GM19099 (cell line): Measurements from ENCODE around the gene ECM1.

ENCODE experiments used
- POLR2A ChIP-seq: IDR thresholded peaks from 3 replicates; pipeline ENCODE4 v1.6.1; 2011; ENCODE audit warnings: low read depth; ENCODE audit not compliant: insufficient read length; ENCODE audit errors: extremely low read depth

The ECM1 gene

GRCh38 chr1:150487763-150488115, 20.2 kb upstream of the ECM1 start:
- no peak for TF ChIP-seq POLR2A

- TF ChIP-seq POLR2A = no peak
These were observed 14.7 kb upstream of the ECM1 start for GRCh38 chr1:150493175-150493574.

GRCh38 chr1:150498342-150498741, 9.6 kb upstream of the ECM1 start:
- TF ChIP-seq POLR2A = no peak

- TF ChIP-seq POLR2A = no peak
These were observed 2.5 kb upstream of the ECM1 start for GRCh38 chr1:150505431-150505830.

GRCh38 chr1:150508982-150509381, 1.1 kb downstream of the ECM1 start:
- TF ChIP-seq POLR2A = no peak

GRCh38 chr1:150511551-150511950, 3.6 kb downstream of the ECM1 start:
- TF ChIP-seq POLR2A = no peak

- TF ChIP-seq POLR2A = no peak
These were observed 4.2 kb downstream of the ECM1 start for GRCh38 chr1:150511985-150512660.

- no peak for TF ChIP-seq POLR2A
These were observed 4.9 kb downstream of the ECM1 start for GRCh38 chr1:150512846-150513245.

- TF ChIP-seq POLR2A = no peak
These were observed 5.5 kb downstream of the ECM1 start for GRCh38 chr1:150513351-150513791.

- no peak for TF ChIP-seq POLR2A
These were observed 6.4 kb downstream of the ECM1 start for GRCh38 chr1:150514260-150514659.

GRCh38 chr1:150514913-150515327, 7.0 kb downstream of the ECM1 start:
- no peak for TF ChIP-seq POLR2A

- peak; percentile 53 for TF ChIP-seq POLR2A
These were observed 7.6 kb downstream of the ECM1 start, which contains the start of gene FALEC for GRCh38 chr1:150515328-150516049. Gene FALEC, plus strand, starts transcription at chr1:150515752.

- no peak for TF ChIP-seq POLR2A
These were observed 8.2 kb downstream of the ECM1 start for GRCh38 chr1:150516050-150516591.

- TF ChIP-seq POLR2A = no peak
These were observed 8.7 kb downstream of the ECM1 start for GRCh38 chr1:150516616-150517015.

- TF ChIP-seq POLR2A = no peak
These were observed 13.5 kb downstream of the ECM1 start for GRCh38 chr1:150521196-150521968.
